OCI-LY7 (cell line): ENCODE measurements around the gene ZBP1. TPM values are rescaled to one million over a fixed set of nuclear protein-coding genes. Genes with fewer than 3 reads are reported as not detected.

Experiments
- BruUV-seq: library from RNA; stranded (reverse); fragments of 400-500 nt; replicated peaks from 2 replicates; lab custom pipeline; 2021; lab: Mats Ljungman, UMichigan
- CTCF ChIA-PET: fragments of 300-600 bp; sonication (Branson Sonifier 250); formaldehyde crosslinking; loops from one replicate; lab custom pipeline; 2022; ENCODE audit warnings: antibody characterized with exemption; ENCODE audit not compliant: unreplicated experiment; lab: Charles Lee
- POLR2A ChIA-PET: fragments of 300-600 bp; sonication (Branson Sonifier 250); formaldehyde crosslinking; loops from one replicate; lab custom pipeline; 2022; ENCODE audit warnings: antibody characterized with exemption; lab: Charles Lee
- DNase-seq: peaks from one replicate; pipeline ENCODE4 v3.0.0-alpha.2; 2015; ENCODE audit warnings: low spot score
- H2AFZ ChIP-seq: fragments of 200-600 bp; sonication (generic), shearing (Covaris generic); 2 replicates; pipeline ENCODE4 v1.6.1; 2014; ENCODE audit warnings: mild to moderate bottlenecking, antibody characterized with exemption, low read length, moderate library complexity
- H3K27ac ChIP-seq: fragments of 200-600 bp; sonication (generic); 2 replicates; pipeline ENCODE4 v1.5.1; 2014; ENCODE audit warnings: mixed run types, low read depth, mild to moderate bottlenecking, moderate library complexity, low read length, inconsistent platforms; ENCODE audit not compliant: poor library complexity, severe bottlenecking
- H3K36me3 ChIP-seq: fragments of 200-600 bp; sonication (generic); 2 replicates; pipeline ENCODE4 v1.6.1; 2014; ENCODE audit warnings: mild to moderate bottlenecking, antibody characterized with exemption, low read length, moderate library complexity, mixed read lengths; ENCODE audit not compliant: insufficient read depth
- H3K4me1 ChIP-seq: fragments of 200-600 bp; sonication (generic); 2 replicates; pipeline ENCODE4 v1.5.1; 2014; ENCODE audit warnings: mild to moderate bottlenecking, low read length; ENCODE audit not compliant: insufficient read depth, poor library complexity, severe bottlenecking
- H3K4me2 ChIP-seq: fragments of 200-600 bp; sonication (generic); 2 replicates; pipeline ENCODE4 v1.6.1; 2014; ENCODE audit warnings: mild to moderate bottlenecking, low read length
- H3K4me3 ChIP-seq: fragments of 200-600 bp; sonication (generic); 2 replicates; pipeline ENCODE4 v1.5.1; 2014; ENCODE audit warnings: mild to moderate bottlenecking, low read depth, low read length; ENCODE audit not compliant: poor library complexity, severe bottlenecking
- H3K79me2 ChIP-seq: fragments of 200-600 bp; sonication (generic); 2 replicates; pipeline ENCODE4 v1.6.1; 2016; ENCODE audit warnings: low read depth, mild to moderate bottlenecking, low read length, moderate library complexity, mixed read lengths; ENCODE audit not compliant: insufficient read depth
- H3K9me2 ChIP-seq: fragments of 200-600 bp; sonication (generic); 2 replicates; pipeline ENCODE4 v1.6.1; 2016; ENCODE audit warnings: mild to moderate bottlenecking, low read length, mixed read lengths; ENCODE audit not compliant: insufficient read depth
- H3K9me3 ChIP-seq: fragments of 200-600 bp; sonication (generic); 2 replicates; pipeline ENCODE4 v1.6.1; 2014; ENCODE audit warnings: mild to moderate bottlenecking, mixed run types, low read length, mixed read lengths
- H4K20me1 ChIP-seq: fragments of 200-600 bp; sonication (generic); 2 replicates; pipeline ENCODE4 v1.6.1; 2014; ENCODE audit warnings: mild to moderate bottlenecking, antibody characterized with exemption, low read length, moderate library complexity, mixed read lengths; ENCODE audit not compliant: insufficient read depth
- EZH2phosphoT487 ChIP-seq: fragments of 200-600 bp; sonication (generic); IDR thresholded peaks from 2 replicates; pipeline ENCODE4 v1.6.1; 2018; ENCODE audit warnings: low read depth, borderline replicate concordance, mild to moderate bottlenecking, mixed run types, antibody characterized with exemption, low read length, moderate library complexity, mixed read lengths
- intact Hi-C: fragments of 100-400 bp; cut with micrococcal nuclease; formaldehyde crosslinking; loops from one replicate; pipeline ENCODE4 v1.10.0; 2022; ENCODE audit not compliant: unreplicated experiment
- total RNA-seq, 2 experiments: library from RNA; depleted of rRNA in 1 of 2; stranded (reverse); fragments of >200 nt in 1 of 2; shearing (Covaris generic) in 1 of 2; gene quantifications; 2 replicates each; pipeline ENCODE4 v1.2.3, GENCODE V29; 2014 to 2022
- TF ChIP-seq, protein P1 (sequence below): fragments of 200-600 bp; sonication (generic); conservative IDR thresholded peaks from 2 replicates; pipeline ENCODE4 v1.5.1; 2014; ENCODE audit warnings: mild to moderate bottlenecking, antibody characterized with exemption, low read length, moderate library complexity, mixed read lengths

ZBP1 gene
- total RNA-seq, 2 experiments from 2014 or later, result 1.5 to 3.7 TPM

DNA sequence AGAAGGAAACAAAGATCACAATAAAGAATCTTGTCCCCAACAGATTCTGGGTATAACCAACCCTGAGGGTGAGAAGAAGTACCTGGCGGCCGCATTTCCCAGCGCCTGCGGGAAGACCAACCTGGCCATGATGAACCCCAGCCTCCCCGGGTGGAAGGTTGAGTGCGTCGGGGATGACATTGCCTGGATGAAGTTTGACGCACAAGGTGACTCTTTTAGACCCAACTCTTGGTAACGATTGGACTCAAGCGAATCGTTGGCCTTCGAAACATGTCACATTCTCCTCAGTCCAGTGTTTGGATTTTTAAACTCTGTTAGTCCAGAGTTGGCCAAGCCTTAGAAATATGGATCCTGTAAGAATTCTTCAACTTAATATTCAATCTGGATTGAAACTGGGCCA is 56.7 kb downstream of the ZBP1 start:
- Histone ChIP-seq H3K27ac (no peak overlapping the region), H3K9me2 (no peaks in the 10 kb centered on the region), H3K4me3 (no peak overlapping the region), H3K4me2 (no peak overlapping the region), H3K9me3 (no peaks in the 10 kb centered on the region), H4K20me1 (no peaks in the 10 kb centered on the region), H3K36me3 (peaks cover 28% of the 10 kb centered on the region; the same call in 1 of the 2 replicates), H3K79me2 (no peaks in the 10 kb centered on the region), H3K4me1 (no peaks in the 10 kb centered on the region), H2AFZ (no peak overlapping the region)
- no peak for DNase-seq
- intact Hi-C loops, result no loop called here
- BruUV-seq, result no TSS peak
- ChIA-PET POLR2A (interaction anchor here (0.5 kb wide), 1 partner anchor 733 kb away, joined by 4 read pairs; no protein-coding TSS in a partner anchor), CTCF (no interaction called here)
- no peak for TF ChIP-seq EZH2phosphoT487
- TF ChIP-seq, protein P1, sequence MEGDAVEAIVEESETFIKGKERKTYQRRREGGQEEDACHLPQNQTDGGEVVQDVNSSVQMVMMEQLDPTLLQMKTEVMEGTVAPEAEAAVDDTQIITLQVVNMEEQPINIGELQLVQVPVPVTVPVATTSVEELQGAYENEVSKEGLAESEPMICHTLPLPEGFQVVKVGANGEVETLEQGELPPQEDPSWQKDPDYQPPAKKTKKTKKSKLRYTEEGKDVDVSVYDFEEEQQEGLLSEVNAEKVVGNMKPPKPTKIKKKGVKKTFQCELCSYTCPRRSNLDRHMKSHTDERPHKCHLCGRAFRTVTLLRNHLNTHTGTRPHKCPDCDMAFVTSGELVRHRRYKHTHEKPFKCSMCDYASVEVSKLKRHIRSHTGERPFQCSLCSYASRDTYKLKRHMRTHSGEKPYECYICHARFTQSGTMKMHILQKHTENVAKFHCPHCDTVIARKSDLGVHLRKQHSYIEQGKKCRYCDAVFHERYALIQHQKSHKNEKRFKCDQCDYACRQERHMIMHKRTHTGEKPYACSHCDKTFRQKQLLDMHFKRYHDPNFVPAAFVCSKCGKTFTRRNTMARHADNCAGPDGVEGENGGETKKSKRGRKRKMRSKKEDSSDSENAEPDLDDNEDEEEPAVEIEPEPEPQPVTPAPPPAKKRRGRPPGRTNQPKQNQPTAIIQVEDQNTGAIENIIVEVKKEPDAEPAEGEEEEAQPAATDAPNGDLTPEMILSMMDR, result no peak

DNA sequence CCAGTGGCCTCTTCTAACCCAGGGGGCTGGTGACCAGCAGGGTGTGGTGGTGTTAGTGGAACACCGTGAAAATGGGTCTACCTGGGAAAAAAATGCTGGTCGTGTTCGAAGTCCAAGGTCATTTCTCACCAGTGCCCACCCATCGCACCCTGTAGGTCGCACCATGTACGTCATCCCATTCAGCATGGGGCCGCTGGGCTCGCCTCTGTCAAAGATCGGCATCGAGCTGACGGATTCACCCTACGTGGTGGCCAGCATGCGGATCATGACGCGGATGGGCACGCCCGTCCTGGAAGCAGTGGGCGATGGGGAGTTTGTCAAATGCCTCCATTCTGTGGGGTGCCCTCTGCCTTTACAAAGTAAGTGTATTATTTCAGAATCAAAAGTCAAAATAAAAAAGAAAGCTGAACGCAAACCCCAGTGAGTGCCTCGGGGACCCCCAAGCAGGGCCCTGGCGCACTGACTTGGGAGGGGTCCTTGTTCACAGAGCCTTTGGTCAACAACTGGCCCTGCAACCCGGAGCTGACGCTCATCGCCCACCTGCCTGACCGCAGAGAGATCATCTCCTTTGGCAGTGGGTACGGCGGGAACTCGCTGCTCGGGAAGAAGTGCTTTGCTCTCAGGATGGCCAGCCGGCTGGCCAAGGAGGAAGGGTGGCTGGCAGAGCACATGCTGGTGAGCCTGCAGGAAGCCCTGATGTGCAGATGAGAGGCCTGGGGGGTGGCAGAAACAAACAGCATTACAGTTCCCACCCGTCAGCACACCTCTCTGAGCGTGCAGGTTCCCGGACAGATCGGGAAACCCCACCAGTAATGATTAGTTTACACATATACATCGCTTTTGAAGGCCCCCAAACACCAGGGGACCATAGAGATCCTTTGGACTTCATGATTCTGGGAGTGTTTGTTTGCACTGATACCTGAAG is 57.4 kb downstream of the ZBP1 start:
- BruUV-seq, result no TSS peak
- intact Hi-C loops, result no loop called here
- DNase-seq, result no peak

More for the DNA sequence above, 57.4 kb downstream of the ZBP1 start:
- H3K4me2 ChIP-seq, result no peak overlapping the region
- no peak overlapping the region for H3K27ac ChIP-seq
- CTCF ChIA-PET, result no interaction called here
- no peaks in the 10 kb centered on the region for H3K9me3 ChIP-seq
- H3K9me2 ChIP-seq, result no peaks in the 10 kb centered on the region
- no peak overlapping the region for H3K4me3 ChIP-seq
- TF ChIP-seq EZH2phosphoT487, result no peak
- TF ChIP-seq, protein P1, result no peak
- H4K20me1 ChIP-seq, result no peaks in the 10 kb centered on the region
- H3K79me2 ChIP-seq, result no peaks in the 10 kb centered on the region
- peaks cover 28% of the 10 kb centered on the region; the same call in 1 of the 2 replicates for H3K36me3 ChIP-seq
- no peaks in the 10 kb centered on the region for H3K4me1 ChIP-seq
- POLR2A ChIA-PET, result interaction anchor here (1.0 kb wide), 1 partner anchor 21 kb away, joined by 3 read pairs; no protein-coding TSS in a partner anchor
- H2AFZ ChIP-seq, result no peak overlapping the region
